H1 (cell line): ENCODE data around the gene BAX. TPM values are rescaled to one million over a fixed set of nuclear protein-coding genes. Genes with fewer than 3 reads are reported as not detected.

Source experiments
- CTCF ChIA-PET: fragments of 300-600 bp; sonication (Branson Sonifier 250); formaldehyde crosslinking; loops from one replicate; lab custom pipeline; 2021; ENCODE audit not compliant: partially characterized antibody; lab: Charles Lee
- POLR2A ChIA-PET: fragments of 300-600 bp; sonication (Branson Sonifier 250); formaldehyde crosslinking; loops from one replicate; lab custom pipeline; 2021; ENCODE audit warnings: inconsistent platforms; ENCODE audit not compliant: partially characterized antibody; lab: Charles Lee
- DNase-seq, 2 experiments: peaks; one replicate each; pipeline versions ENCODE4 v3.0.0 to v3.0.0-alpha.2; 2010 to 2022; ENCODE audit warnings: low spot score in 2 of 2, low read depth in 1 of 2, mixed read lengths in 1 of 2
- FAIRE-seq: peaks from 2 replicates; lab custom pipeline; 2011; peaks lifted over from hg19 to GRCh38; lab: Jason Lieb, UNC
- H2AFZ ChIP-seq: 2 replicates; pipeline ENCODE4 v1.8.1; 2012; ENCODE audit warnings: low read length, inconsistent platforms
- H2AK5ac ChIP-seq: 2 replicates; pipeline ENCODE4 v1.6.1; 2013; ENCODE audit warnings: low read depth, low read length
- H2BK120ac ChIP-seq: replicated peaks from 2 replicates; pipeline ENCODE3; 2013; ENCODE audit warnings: low read depth, low read length, inconsistent platforms
- H2BK12ac ChIP-seq: 2 replicates; pipeline ENCODE4 v1.6.1; 2013; ENCODE audit warnings: low read depth, low read length
- H2BK15ac ChIP-seq: 2 replicates; pipeline ENCODE4 v1.6.1; 2013; ENCODE audit warnings: low read length
- H2BK20ac ChIP-seq: 2 replicates; pipeline ENCODE4 v1.6.1; 2013; ENCODE audit warnings: low read length
- H2BK5ac ChIP-seq: 2 replicates; pipeline ENCODE4 v1.6.1; 2013; ENCODE audit warnings: low read depth, low read length
- H3K14ac ChIP-seq: 2 replicates; pipeline ENCODE4 v1.6.1; 2013; ENCODE audit warnings: inconsistent platforms; ENCODE audit not compliant: insufficient read length
- H3K18ac ChIP-seq: 2 replicates; pipeline ENCODE4 v1.6.1; 2013; ENCODE audit warnings: low read length; ENCODE audit errors: extremely low read depth
- H3K23ac ChIP-seq: 2 replicates; pipeline ENCODE4 v1.6.1; 2013; ENCODE audit warnings: inconsistent platforms; ENCODE audit not compliant: insufficient read length
- H3K23me2 ChIP-seq: 2 replicates; pipeline ENCODE4 v1.6.1; 2013; ENCODE audit warnings: low read depth, low read length
- H3K27ac ChIP-seq: 2 replicates; pipeline ENCODE4 v1.6.1; 2011; ENCODE audit warnings: low read depth, low read length, inconsistent platforms
- H3K27me3 ChIP-seq, 4 experiments: replicated peaks in 1 of 4; 1 replicate in 1 of 4; 2 replicates in 3 of 4; pipeline versions ENCODE4 v1.6.1 to v1.8.1; 2011 to 2013; ENCODE audit warnings: low read length in 3 of 4, mild to moderate bottlenecking in 3 of 4, inconsistent platforms in 2 of 4, mixed read lengths in 2 of 4, moderate library complexity in 1 of 4; ENCODE audit not compliant: control insufficient read depth in 3 of 4, insufficient read depth in 3 of 4; ENCODE audit errors: extremely low read depth in 1 of 4
- H3K36me3 ChIP-seq, 4 experiments: 2 replicates each; pipeline versions ENCODE4 v1.6.1 to v1.8.1; 2011 to 2013; ENCODE audit warnings: mild to moderate bottlenecking in 4 of 4, low read length in 3 of 4, moderate library complexity in 2 of 4, control low read depth in 1 of 4, inconsistent platforms in 1 of 4; ENCODE audit not compliant: insufficient read depth in 4 of 4, control insufficient read depth in 2 of 4
- H3K4ac ChIP-seq: replicated peaks from 2 replicates; pipeline ENCODE3; 2013; ENCODE audit warnings: low read length, low read depth, mixed read lengths, inconsistent platforms; ENCODE audit not compliant: insufficient read length
- H3K4me1 ChIP-seq, 4 experiments: replicated peaks in 1 of 4; 1 replicate in 1 of 4; 2 replicates in 3 of 4; pipeline versions ENCODE4 v1.6.1 to v1.8.1; 2011 to 2013; ENCODE audit warnings: low read length in 3 of 4, inconsistent platforms in 2 of 4, mixed read lengths in 1 of 4; ENCODE audit not compliant: insufficient read depth in 4 of 4, control insufficient read depth in 3 of 4
- H3K4me2 ChIP-seq, 2 experiments: 2 replicates each; pipeline versions ENCODE4 v1.6.1 to v1.8.1; 2011 to 2013; ENCODE audit warnings: low read depth in 2 of 2, low read length in 2 of 2, control low read depth in 1 of 2, inconsistent platforms in 1 of 2, mild to moderate bottlenecking in 1 of 2; ENCODE audit not compliant: insufficient read depth in 1 of 2
- H3K4me3 ChIP-seq, 4 experiments: fragments of 200-600, 300-600 bp in 1 of 4; sonication (generic), shearing (Covaris generic), sonication (Bioruptor Twin) in 1 of 4; 2 replicates each; pipeline versions ENCODE4 v1.5.1 to v1.8.1; 2011 to 2016; ENCODE audit warnings: low read length in 4 of 4, low read depth in 3 of 4, control low read depth in 2 of 4, inconsistent platforms in 2 of 4, mild to moderate bottlenecking in 2 of 4, mixed read lengths in 1 of 4, moderate library complexity in 1 of 4; ENCODE audit not compliant: insufficient read depth in 2 of 4; ENCODE audit errors: extremely low read depth in 1 of 4
- H3K56ac ChIP-seq: replicated peaks from 2 replicates; pipeline ENCODE3; 2013; ENCODE audit warnings: low read depth, mild to moderate bottlenecking, mixed read lengths, low read length, inconsistent platforms; ENCODE audit not compliant: insufficient read length
- H3K79me1 ChIP-seq: 2 replicates; pipeline ENCODE4 v1.6.1; 2013; ENCODE audit warnings: low read depth, low read length, control low read depth
- H3K79me2 ChIP-seq, 2 experiments: 2 replicates each; pipeline versions ENCODE4 v1.6.1 to v1.8.1; 2012 to 2013; ENCODE audit warnings: low read length in 2 of 2, mild to moderate bottlenecking in 2 of 2, inconsistent platforms in 1 of 2; ENCODE audit not compliant: insufficient read depth in 2 of 2, control insufficient read depth in 1 of 2
- H3K9ac ChIP-seq, 4 experiments: replicated peaks in 1 of 4; 1 replicate in 1 of 4; 2 replicates in 3 of 4; pipeline versions ENCODE4 v1.6.1 to v1.8.1; 2011 to 2013; ENCODE audit warnings: low read depth in 3 of 4, low read length in 3 of 4, control low read depth in 2 of 4, mild to moderate bottlenecking in 2 of 4, moderate library complexity in 2 of 4, inconsistent platforms in 1 of 4; ENCODE audit errors: extremely low read depth in 1 of 4
- H3K9me3 ChIP-seq, 2 experiments: 2 replicates each; pipeline versions ENCODE4 v1.6.1 to v1.8.1; 2012 to 2013; ENCODE audit warnings: mild to moderate bottlenecking in 2 of 2, moderate library complexity in 2 of 2, control low read depth in 1 of 2, inconsistent platforms in 1 of 2, low read depth in 1 of 2, low read length in 1 of 2, mixed read lengths in 1 of 2; ENCODE audit not compliant: insufficient read depth in 2 of 2
- H4K20me1 ChIP-seq, 2 experiments: replicated peaks in 1 of 2; 2 replicates each; pipeline versions ENCODE3 to v1.8.1; 2011 to 2013; ENCODE audit warnings: inconsistent platforms in 2 of 2, low read length in 2 of 2, mild to moderate bottlenecking in 1 of 2; ENCODE audit not compliant: insufficient read depth in 2 of 2, control insufficient read depth in 1 of 2
- H4K5ac ChIP-seq: 2 replicates; pipeline ENCODE4 v1.6.1; 2013; ENCODE audit warnings: low read length, low read depth, mixed read lengths, inconsistent platforms; ENCODE audit not compliant: insufficient read length
- H4K8ac ChIP-seq: 2 replicates; pipeline ENCODE4 v1.8.0; 2013; ENCODE audit warnings: mild to moderate bottlenecking, moderate library complexity, low read length, inconsistent platforms; ENCODE audit not compliant: insufficient read depth; ENCODE audit errors: extremely low read depth
- H4K91ac ChIP-seq: replicated peaks from 2 replicates; pipeline ENCODE3; 2013; ENCODE audit warnings: low read length, mixed read lengths, inconsistent platforms; ENCODE audit not compliant: insufficient read length
- ATF3 ChIP-seq: IDR thresholded peaks from 2 replicates; pipeline ENCODE4 v1.6.1; 2011; ENCODE audit warnings: low read depth, mild to moderate bottlenecking, low read length; ENCODE audit not compliant: insufficient read depth
- BACH1 ChIP-seq: IDR thresholded peaks from 2 replicates; pipeline ENCODE4 v1.6.1; 2012; ENCODE audit warnings: low read length, improper control_type of control experiment
- HDAC2 ChIP-seq, 2 experiments: fragments of 300-600 bp in 1 of 2; sonication (generic) in 1 of 2; IDR thresholded peaks; 2 replicates each; pipeline ENCODE4 v1.6.1; 2011 to 2012; ENCODE audit warnings: low read depth in 2 of 2, low read length in 2 of 2, mild to moderate bottlenecking in 2 of 2, moderate library complexity in 2 of 2, borderline replicate concordance in 1 of 2, inconsistent platforms in 1 of 2
- MAX ChIP-seq: IDR thresholded peaks from 2 replicates; pipeline ENCODE4 v1.6.1; 2012; ENCODE audit warnings: inconsistent platforms
- POU5F1 ChIP-seq: IDR thresholded peaks from 2 replicates; pipeline ENCODE4 v1.6.1; 2011; ENCODE audit warnings: low read depth, mild to moderate bottlenecking, low read length, moderate library complexity
- SIX5 ChIP-seq: IDR thresholded peaks from 2 replicates; pipeline ENCODE4 v1.6.1; 2011; ENCODE audit warnings: mild to moderate bottlenecking, low read depth, low read length
- WGBS, 2 experiments: shearing (Covaris generic) in 1 of 2; methylation state at CpG; one replicate each; pipeline versions ENCODE4 v1.1.6 to v1.1.7; 2013 to 2015; ENCODE audit warnings: low lambda C conversion rate in 2 of 2, mixed read lengths in 2 of 2, inconsistent platforms in 1 of 2, low coverage in 1 of 2, missing lambda C conversion rate in 1 of 2; ENCODE audit not compliant: insufficient replicate concordance in 2 of 2, insufficient coverage in 1 of 2, insufficient read length in 1 of 2; ENCODE audit errors: extremely low coverage in 1 of 2, missing lambda C conversion rate in 1 of 2; 5-methylcytosine and 5-hydroxymethylcytosine counted together
- polyA plus RNA-seq, 7 experiments: library from polyadenylated mRNA; depleted of rRNA in 3 of 7; stranded (reverse) in 5 of 7; unstranded in 2 of 7; fragments of >200 nt in 5 of 7; fragments of 200-250 nt in 2 of 7; gene quantifications; 1 replicate in 5 of 7; 2 replicates in 1 of 7; 4 replicates in 1 of 7; pipeline versions ENCODE4 v1.2.1 to v1.2.3, GENCODE V29; 2011 to 2013; ENCODE audit warnings: missing spikeins in 2 of 7, mixed read lengths in 2 of 7
- total RNA-seq: library from RNA; stranded (reverse); fragmentation: NEBNext Ultra II Directional; extraction: Animal tissue kit (Norgen Biotek cat#: 25700); gene quantifications from 2 replicates; pipeline ENCODE4 v1.2.1, GENCODE V29; 2021

Gene BAX
- total and polyA plus RNA-seq, 2 of the 8 experiments (the other 6 are each of a cell fraction or from before 2014, with no cell fraction given) = 257 to 346 TPM

DNA sequence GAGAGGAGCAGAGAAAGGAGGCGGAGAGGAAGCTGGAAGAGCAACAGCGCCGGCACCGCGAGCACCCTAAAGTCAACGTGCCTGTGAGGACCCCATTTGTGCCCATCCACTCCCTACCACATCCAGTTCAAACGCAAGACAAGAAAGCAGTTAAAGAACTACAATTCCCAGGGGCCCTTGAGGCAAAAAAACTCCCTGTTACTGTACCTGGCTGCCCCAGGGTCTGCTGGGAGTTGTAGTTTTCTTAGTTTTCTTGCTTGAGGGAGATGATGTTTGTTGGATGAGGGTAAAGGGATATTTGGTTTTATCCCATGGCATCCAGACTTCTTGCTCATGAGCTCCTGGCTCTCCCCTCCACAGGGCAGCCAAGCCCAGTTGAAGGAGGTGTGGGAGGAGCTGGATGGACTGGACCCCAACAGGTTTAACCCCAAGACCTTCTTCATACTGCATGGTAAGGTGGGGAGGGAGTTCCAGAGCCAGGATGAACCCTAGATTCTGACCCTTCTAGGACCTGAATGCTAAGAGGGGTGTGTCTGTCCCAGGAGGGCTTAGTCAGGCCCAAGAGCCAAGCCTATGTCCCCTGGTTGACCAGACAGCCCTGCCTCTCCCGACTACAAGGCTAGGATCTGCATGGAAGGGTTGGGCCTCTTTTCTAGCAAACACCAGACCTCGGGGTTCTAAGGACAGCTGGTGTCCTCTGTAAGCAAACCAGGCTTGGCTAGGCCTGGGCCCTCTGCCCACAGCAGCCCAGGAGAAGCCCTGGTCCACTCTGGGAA lies 41.4 kb upstream of the BAX start:
- no peak for TF ChIP-seq MAX
- no peak for TF ChIP-seq HDAC2 (IDR thresholded peaks at IDR 0.05; ENCODE audit: borderline replicate concordance in 1 of 2, low read depth in 2 of 2, low read length in 2 of 2)
- TF ChIP-seq ATF3 = no peak
- no peak for TF ChIP-seq BACH1
- peak; percentile 96 for TF ChIP-seq SIX5
- TF ChIP-seq POU5F1 = no peak
- H4K5ac ChIP-seq = no peak overlapping the region
- FAIRE-seq (no peak), DNase-seq (no peak)
- no peak overlapping the region for H3K27ac ChIP-seq
- no peak overlapping the region for H2BK20ac ChIP-seq
- H3K9ac ChIP-seq = no peak overlapping the region
- H3K56ac ChIP-seq = no peak overlapping the region
- H3K4me2 ChIP-seq = no peak overlapping the region
- no peak overlapping the region for H3K4ac ChIP-seq
- H2AK5ac ChIP-seq = no peak overlapping the region
- no peak overlapping the region for H3K23ac ChIP-seq
- no peaks in the 10 kb centered on the region for H3K9me3 ChIP-seq
- no peak overlapping the region for H2BK5ac ChIP-seq
- H3K4me3 ChIP-seq = no peak overlapping the region
- H3K27me3 ChIP-seq = no peaks in the 10 kb centered on the region
- H2BK120ac ChIP-seq = no peak overlapping the region
- H3K36me3 ChIP-seq = peaks cover 18 to 57% (median 35%) of the 10 kb centered on the region in 4 experiments
- no peaks in the 10 kb centered on the region for H3K79me2 ChIP-seq
- CTCF ChIA-PET = interaction anchor here (2.0 kb wide), 1 partner anchor 118 kb away, joined by 5 read pairs; no protein-coding TSS in a partner anchor
- POLR2A ChIA-PET = interaction anchor here (0.6 to 3.1 kb wide), 6 partner anchors 13 to 240 kb away, joined by 3 to 8 read pairs (median 3); partner anchors contain the start of genes NTN5, NUCB1 and PPP1R15A
- H2BK12ac ChIP-seq = no peak overlapping the region
- H2AFZ ChIP-seq = no peak overlapping the region
- H2BK15ac ChIP-seq = no peak overlapping the region
- H3K14ac ChIP-seq = no peak overlapping the region
- no peaks in the 10 kb centered on the region; the same call in 1 of the 2 replicates for H3K23me2 ChIP-seq
- H4K20me1 ChIP-seq = peaks cover 0 to 7% of the 10 kb centered on the region in 2 experiments
- H3K18ac ChIP-seq = no peak overlapping the region
- no peak overlapping the region for H4K91ac ChIP-seq
- no peaks in the 10 kb centered on the region for H3K4me1 ChIP-seq
- no peak overlapping the region; the same call in 1 of the 2 replicates for H4K8ac ChIP-seq
- WGBS, 2 experiments = 94% methylated on average over 9 of the region's 9 CpGs; no CpG with 5 or more reads in 1 of the 2 experiments
- no peaks in the 10 kb centered on the region for H3K79me1 ChIP-seq
